ENCODE results near the gene PCDH10.
A peak's percentile ranks its signal among the peaks of the same experiment; 100 is the strongest.

PCDH10 gene

GRCh38 chr4:133148690-133149363 lies at the start of gene PCDH10:
TSS of gene PCDH10 (plus strand) at chr4:133149294. CDS start at chr4:133150141, 847 bp downstream.
- no peak for DNase-seq (ENCODE audit: low spot score in 2 of 2)
- H3K27ac Mint-ChIP-seq (ENCODE audit: low read depth), result peak within 1 kb of the TSS; percentile 42
- H3K36me3 Mint-ChIP-seq (ENCODE audit: insufficient read depth), result peaks cover 1% of the 10 kb centered on the region
- peaks cover 60% of the 10 kb centered on the region for H3K27me3 Mint-ChIP-seq
- H3K4me3 Mint-ChIP-seq, result no peak within 1 kb of the TSS
- ATAC-seq (replicated peaks; ENCODE audit: extremely low read depth, poor library complexity, severe bottlenecking), result no peak
- H3K4me1 Mint-ChIP-seq, result no peaks in the 10 kb centered on the region
- no peaks in the 10 kb centered on the region for H3K9me3 Mint-ChIP-seq

- Mint-ChIP-seq H3K9me3 (peaks cover 13% of the 10 kb centered on the region), H3K4me3 (no peak overlapping the region), H3K27me3 (no peaks in the 10 kb centered on the region), H3K36me3 (ENCODE audit: insufficient read depth) (no peaks in the 10 kb centered on the region), H3K27ac (ENCODE audit: low read depth) (no peak overlapping the region), H3K4me1 (no peaks in the 10 kb centered on the region)
- DNase-seq (ENCODE audit: low spot score in 2 of 2) (no peak), ATAC-seq (replicated peaks; ENCODE audit: extremely low read depth, poor library complexity, severe bottlenecking) (no peak)
These were observed 47.1 kb upstream of the PCDH10 start for GRCh38 chr4:133102043-133102442.

GRCh38 chr4:133102612-133103409 lies 46.3 kb upstream of the PCDH10 start:
- H3K4me1 Mint-ChIP-seq, result no peaks in the 10 kb centered on the region
- H3K4me3 Mint-ChIP-seq, result no peak overlapping the region
- no peaks in the 10 kb centered on the region for H3K36me3 Mint-ChIP-seq (ENCODE audit: insufficient read depth)
- ATAC-seq (replicated peaks; ENCODE audit: extremely low read depth, poor library complexity, severe bottlenecking), result no peak
- no peak overlapping the region for H3K27ac Mint-ChIP-seq (ENCODE audit: low read depth)
- H3K9me3 Mint-ChIP-seq, result peaks cover 13% of the 10 kb centered on the region
- DNase-seq (ENCODE audit: low spot score in 2 of 2), result no peak
- H3K27me3 Mint-ChIP-seq, result no peaks in the 10 kb centered on the region

- Mint-ChIP-seq H3K9me3 (peaks cover 2% of the 10 kb centered on the region), H3K27ac (ENCODE audit: low read depth) (no peak overlapping the region), H3K4me3 (no peak overlapping the region), H3K27me3 (no peaks in the 10 kb centered on the region), H3K4me1 (no peaks in the 10 kb centered on the region), H3K36me3 (ENCODE audit: insufficient read depth) (no peaks in the 10 kb centered on the region)
- ATAC-seq (replicated peaks; ENCODE audit: extremely low read depth, poor library complexity, severe bottlenecking), result no peak
- no peak for DNase-seq (ENCODE audit: low spot score in 2 of 2)
These were observed 36.5 kb upstream of the PCDH10 start for GRCh38 chr4:133112641-133113040.

GRCh38 chr4:133124746-133125145 lies 24.3 kb upstream of the PCDH10 start:
- Mint-ChIP-seq H3K4me3 (no peak overlapping the region), H3K36me3 (ENCODE audit: insufficient read depth) (no peaks in the 10 kb centered on the region), H3K4me1 (no peaks in the 10 kb centered on the region), H3K9me3 (peaks cover 17% of the 10 kb centered on the region), H3K27ac (ENCODE audit: low read depth) (no peak overlapping the region), H3K27me3 (no peaks in the 10 kb centered on the region)
- ATAC-seq (replicated peaks; ENCODE audit: extremely low read depth, poor library complexity, severe bottlenecking) (no peak), DNase-seq (ENCODE audit: low spot score in 2 of 2) (no peak)

- Mint-ChIP-seq H3K27me3 (no peaks in the 10 kb centered on the region), H3K36me3 (ENCODE audit: insufficient read depth) (no peaks in the 10 kb centered on the region), H3K9me3 (peaks cover 17% of the 10 kb centered on the region), H3K4me1 (no peaks in the 10 kb centered on the region), H3K27ac (ENCODE audit: low read depth) (no peak overlapping the region), H3K4me3 (no peak overlapping the region)
- no peak for ATAC-seq (replicated peaks; ENCODE audit: extremely low read depth, poor library complexity, severe bottlenecking)
- DNase-seq (ENCODE audit: low spot score in 2 of 2), result no peak
These were observed 21.6 kb upstream of the PCDH10 start for GRCh38 chr4:133127500-133127899.

- Mint-ChIP-seq H3K9me3 (peaks cover 12% of the 10 kb centered on the region), H3K4me1 (no peaks in the 10 kb centered on the region), H3K27me3 (no peaks in the 10 kb centered on the region), H3K4me3 (no peak overlapping the region), H3K36me3 (ENCODE audit: insufficient read depth) (no peaks in the 10 kb centered on the region), H3K27ac (ENCODE audit: low read depth) (no peak overlapping the region)
- DNase-seq (ENCODE audit: low spot score in 2 of 2) (no peak), ATAC-seq (replicated peaks; ENCODE audit: extremely low read depth, poor library complexity, severe bottlenecking) (no peak)
These were observed 19.9 kb upstream of the PCDH10 start for GRCh38 chr4:133129237-133129636.

GRCh38 chr4:133130171-133130570 lies 18.9 kb upstream of the PCDH10 start:
- H3K4me1 Mint-ChIP-seq, result no peaks in the 10 kb centered on the region
- no peaks in the 10 kb centered on the region for H3K36me3 Mint-ChIP-seq (ENCODE audit: insufficient read depth)
- no peak overlapping the region for H3K27ac Mint-ChIP-seq (ENCODE audit: low read depth)
- ATAC-seq (replicated peaks; ENCODE audit: extremely low read depth, poor library complexity, severe bottlenecking), result no peak
- no peak overlapping the region for H3K4me3 Mint-ChIP-seq
- H3K9me3 Mint-ChIP-seq, result peaks cover 5% of the 10 kb centered on the region
- H3K27me3 Mint-ChIP-seq, result no peaks in the 10 kb centered on the region
- no peak for DNase-seq (ENCODE audit: low spot score in 2 of 2)

- H3K9me3 Mint-ChIP-seq, result no peaks in the 10 kb centered on the region
- H3K4me1 Mint-ChIP-seq, result no peaks in the 10 kb centered on the region
- no peak overlapping the region for H3K27ac Mint-ChIP-seq (ENCODE audit: low read depth)
- no peaks in the 10 kb centered on the region for H3K36me3 Mint-ChIP-seq (ENCODE audit: insufficient read depth)
- DNase-seq (ENCODE audit: low spot score in 2 of 2) (no peak), ATAC-seq (replicated peaks; ENCODE audit: extremely low read depth, poor library complexity, severe bottlenecking) (no peak)
- H3K27me3 Mint-ChIP-seq, result no peaks in the 10 kb centered on the region
- no peak overlapping the region for H3K4me3 Mint-ChIP-seq
These were observed 17.1 kb upstream of the PCDH10 start for GRCh38 chr4:133131829-133132460.

GRCh38 chr4:133136833-133137232 lies 12.3 kb upstream of the PCDH10 start:
- DNase-seq (ENCODE audit: low spot score in 2 of 2), result no peak
- Mint-ChIP-seq H3K4me1 (no peaks in the 10 kb centered on the region), H3K27me3 (no peaks in the 10 kb centered on the region), H3K9me3 (no peaks in the 10 kb centered on the region), H3K4me3 (no peak overlapping the region), H3K27ac (ENCODE audit: low read depth) (no peak overlapping the region), H3K36me3 (ENCODE audit: insufficient read depth) (no peaks in the 10 kb centered on the region)
- ATAC-seq (replicated peaks; ENCODE audit: extremely low read depth, poor library complexity, severe bottlenecking), result no peak

- Mint-ChIP-seq H3K9me3 (no peaks in the 10 kb centered on the region), H3K27ac (ENCODE audit: low read depth) (no peak overlapping the region), H3K36me3 (ENCODE audit: insufficient read depth) (no peaks in the 10 kb centered on the region), H3K27me3 (no peaks in the 10 kb centered on the region), H3K4me1 (no peaks in the 10 kb centered on the region), H3K4me3 (no peak overlapping the region)
- DNase-seq (ENCODE audit: low spot score in 2 of 2) (no peak), ATAC-seq (replicated peaks; ENCODE audit: extremely low read depth, poor library complexity, severe bottlenecking) (no peak)
These were observed 11.5 kb upstream of the PCDH10 start for GRCh38 chr4:133137571-133137970.

GRCh38 chr4:133143775-133144430 lies 5.2 kb upstream of the PCDH10 start:
- H3K36me3 Mint-ChIP-seq (ENCODE audit: insufficient read depth), result no peaks in the 10 kb centered on the region
- no peaks in the 10 kb centered on the region for H3K9me3 Mint-ChIP-seq
- ATAC-seq (replicated peaks; ENCODE audit: extremely low read depth, poor library complexity, severe bottlenecking), result no peak

More at GRCh38 chr4:133143775-133144430, 5.2 kb upstream of the PCDH10 start:
- Mint-ChIP-seq H3K27ac (ENCODE audit: low read depth) (no peak overlapping the region), H3K4me3 (no peak overlapping the region), H3K4me1 (no peaks in the 10 kb centered on the region), H3K27me3 (peaks cover 32% of the 10 kb centered on the region)
- no peak for DNase-seq (ENCODE audit: low spot score in 2 of 2)
